Kidney tubule cell (primary cell): ENCODE measurements around the gene SLC35F3.
A peak's percentile ranks its signal among the peaks of the same experiment; 100 is the strongest.
"Not testable (repeated sequence)": the region's sequence is repeated elsewhere in the genome, so short reads cannot be mapped to it uniquely, and the experiment has no call there.

ENCODE experiments used
- DNase-seq: peaks from one replicate; pipeline ENCODE4 v3.0.0-alpha.2; 2018; ENCODE audit warnings: low spot score

The SLC35F3 gene

GRCh38 chr1:234292011-234292410 lies 387.5 kb downstream of the SLC35F3 start:
- no peak for DNase-seq

GRCh38 chr1:234292548-234292947 lies 388.1 kb downstream of the SLC35F3 start:
- DNase-seq: no peak

DNA sequence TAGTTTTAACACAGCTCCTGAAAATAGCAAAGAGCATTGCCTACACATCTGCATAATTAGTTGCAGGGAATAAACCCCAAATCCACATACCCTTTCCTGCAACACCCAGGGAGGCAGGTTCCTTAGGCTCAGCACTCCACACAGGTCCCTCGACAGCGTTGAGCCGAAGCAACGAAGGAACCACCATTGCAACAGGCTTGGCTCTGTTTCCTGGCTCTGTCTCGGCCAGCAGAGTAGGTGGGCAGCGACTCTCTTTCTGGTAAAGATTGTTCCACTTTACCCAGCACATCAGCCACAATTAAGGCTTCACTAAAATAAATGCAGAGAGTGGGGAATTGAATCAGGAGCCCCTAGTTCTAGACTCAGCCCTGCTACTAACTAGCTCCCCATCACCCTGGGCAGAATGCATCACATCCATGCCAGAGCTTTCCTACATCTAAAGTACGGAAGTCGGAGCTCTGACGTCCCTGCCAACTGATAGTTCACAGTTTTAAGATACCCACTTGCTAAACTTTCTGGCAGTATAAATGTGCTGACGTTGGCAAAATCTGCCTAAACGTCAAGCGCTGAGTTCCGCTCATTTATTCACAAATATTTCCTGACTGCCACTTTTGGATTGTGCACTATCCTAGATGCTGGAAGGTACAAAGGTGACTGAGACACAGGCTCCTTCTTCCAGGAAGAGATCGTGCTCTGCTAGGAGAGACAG lies 389.8 kb downstream of the SLC35F3 start:
- DNase-seq: no peak

GRCh38 chr1:234295068-234295467 lies 390.6 kb downstream of the SLC35F3 start:
- no peak for DNase-seq

- DNase-seq: no peak
Measured at GRCh38 chr1:234295626-234296025, 391.1 kb downstream of the SLC35F3 start.

- no peak for DNase-seq
Measured at GRCh38 chr1:234296496-234296895, 392.0 kb downstream of the SLC35F3 start.

- no peak for DNase-seq
Measured at GRCh38 chr1:234297668-234298067, 393.2 kb downstream of the SLC35F3 start.

- no peak for DNase-seq
Measured at GRCh38 chr1:234300096-234300495, 395.6 kb downstream of the SLC35F3 start.

- not testable (repeated sequence) for DNase-seq
Measured at GRCh38 chr1:234301663-234302062, 397.2 kb downstream of the SLC35F3 start.

GRCh38 chr1:234302354-234302962 lies 398.0 kb downstream of the SLC35F3 start:
- no peak for DNase-seq

DNA sequence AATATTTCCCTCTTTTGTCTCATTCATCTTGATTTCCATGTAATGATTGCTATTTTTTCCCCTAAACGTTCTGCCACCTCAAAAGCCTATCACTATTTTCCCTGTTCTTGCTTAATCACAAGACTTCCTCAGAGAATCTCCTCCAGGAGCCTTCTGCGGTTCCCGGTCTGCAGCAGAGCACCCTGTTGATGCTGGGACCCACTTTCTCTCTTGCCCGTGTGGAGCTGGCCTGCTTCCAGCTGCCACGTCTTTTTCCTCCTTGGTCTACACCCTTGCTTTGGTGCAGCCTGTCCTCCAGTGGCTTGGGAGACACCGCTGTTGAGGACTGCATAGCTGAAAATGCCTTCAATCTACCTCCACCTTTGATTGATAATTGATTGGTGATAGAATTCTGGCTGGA lies 398.8 kb downstream of the SLC35F3 start:
- DNase-seq: no peak

DNA sequence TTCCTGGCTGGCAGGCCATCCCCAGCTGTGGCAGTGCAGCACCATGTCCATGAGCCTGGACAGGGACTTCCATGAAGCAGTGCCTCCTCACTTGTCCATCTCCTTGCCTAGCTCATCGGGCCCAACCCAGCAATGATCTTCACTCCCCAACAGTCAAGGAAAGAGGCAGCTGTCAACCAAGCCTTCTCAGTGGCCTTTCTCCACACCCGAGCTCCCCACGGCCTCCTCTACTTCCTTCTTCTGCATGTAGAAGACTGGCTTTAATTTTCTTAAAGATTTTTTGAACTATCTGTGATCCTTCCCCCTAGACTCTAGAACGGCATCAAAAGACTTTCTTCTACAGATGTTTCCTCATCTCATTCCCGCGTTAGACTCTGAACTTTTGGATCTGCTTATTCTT lies 403.2 kb downstream of the SLC35F3 start:
- DNase-seq: no peak

DNA sequence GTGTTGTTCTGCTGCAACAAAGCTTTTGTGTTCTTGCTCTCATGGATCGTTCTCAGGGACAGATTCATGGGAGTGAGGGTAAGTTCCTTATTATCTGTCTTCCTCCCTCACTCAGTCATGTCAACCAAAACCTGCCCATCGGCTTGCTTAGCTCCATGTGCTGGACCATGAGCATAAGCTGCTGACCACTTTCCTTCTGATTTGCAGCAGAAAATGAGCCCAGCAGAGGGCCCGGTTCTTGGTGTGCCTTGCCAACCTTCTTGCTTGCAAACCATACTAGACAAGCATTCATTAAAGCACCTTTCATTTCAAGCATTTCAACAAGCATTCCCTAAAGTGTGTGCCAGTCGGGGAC lies 404.7 kb downstream of the SLC35F3 start:
- no peak for DNase-seq

- peak; percentile 77 for DNase-seq
Measured at GRCh38 chr1:234309598-234310459, 405.4 kb downstream of the SLC35F3 start.

- DNase-seq: no peak
Measured at GRCh38 chr1:234310460-234310817, 406.0 kb downstream of the SLC35F3 start.

DNA sequence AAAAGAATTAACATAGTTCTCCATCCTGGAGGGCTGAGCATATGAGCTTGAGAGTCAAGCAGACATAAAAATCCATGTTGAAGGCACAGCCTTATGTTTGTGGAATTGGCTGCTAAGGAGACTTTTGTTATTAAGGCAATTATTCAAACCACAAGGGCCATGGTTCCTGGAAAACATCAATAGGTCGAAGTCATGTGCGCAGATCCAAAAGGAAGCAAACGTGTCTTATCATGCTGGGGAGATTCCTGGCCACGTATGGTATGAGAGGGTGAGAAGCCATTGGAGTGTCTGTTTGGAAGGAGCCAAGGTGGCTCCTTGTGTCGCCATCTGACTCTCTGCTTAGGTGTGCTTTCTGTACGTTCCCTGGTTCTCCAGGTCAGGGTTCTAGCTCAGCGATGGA lies 406.9 kb downstream of the SLC35F3 start:
- no peak for DNase-seq

DNA sequence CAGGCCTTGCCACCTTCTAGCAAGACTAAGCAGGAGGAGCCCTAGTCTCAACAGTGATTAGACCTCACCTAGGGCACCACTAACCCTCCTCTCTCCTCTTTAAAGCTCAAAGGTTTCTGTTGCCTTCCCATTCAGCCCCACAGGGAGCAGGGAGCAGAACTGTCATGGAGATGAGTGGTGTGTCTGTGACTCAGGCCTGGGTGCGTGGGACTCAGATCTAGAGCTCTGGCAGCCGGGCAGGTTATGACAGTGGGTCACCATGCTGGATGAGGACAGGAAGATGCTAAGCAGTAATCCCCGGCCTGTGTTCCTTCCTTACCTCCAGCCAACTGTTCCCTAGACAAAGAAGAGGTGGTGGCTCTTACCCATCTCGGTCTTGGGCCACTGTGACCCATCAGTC lies 408.7 kb downstream of the SLC35F3 start:
- no peak for DNase-seq

GRCh38 chr1:234315091-234315541 lies 410.6 kb downstream of the SLC35F3 start:
- peak; percentile 51 for DNase-seq

DNA sequence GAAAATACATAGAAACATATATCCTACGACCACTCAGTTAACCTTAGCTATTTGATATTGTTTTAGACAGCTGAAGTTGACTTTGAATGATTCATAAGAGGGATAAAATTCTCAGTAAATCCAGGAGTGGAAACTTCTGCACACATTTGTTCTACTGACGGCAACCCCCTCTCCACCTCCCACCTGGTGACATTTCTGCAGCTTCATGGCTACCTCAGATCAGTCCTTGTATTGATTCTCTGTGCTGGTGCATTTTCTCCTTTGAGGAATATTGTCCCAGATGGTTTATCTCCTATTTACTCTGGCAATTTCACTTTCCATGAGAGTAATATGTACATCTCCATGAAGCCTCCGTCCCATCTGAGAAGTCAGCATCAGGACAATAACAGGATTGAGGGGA lies 411.1 kb downstream of the SLC35F3 start:
- DNase-seq: no peak

GRCh38 chr1:234316486-234316885 lies 412.0 kb downstream of the SLC35F3 start:
- DNase-seq: no peak

DNA sequence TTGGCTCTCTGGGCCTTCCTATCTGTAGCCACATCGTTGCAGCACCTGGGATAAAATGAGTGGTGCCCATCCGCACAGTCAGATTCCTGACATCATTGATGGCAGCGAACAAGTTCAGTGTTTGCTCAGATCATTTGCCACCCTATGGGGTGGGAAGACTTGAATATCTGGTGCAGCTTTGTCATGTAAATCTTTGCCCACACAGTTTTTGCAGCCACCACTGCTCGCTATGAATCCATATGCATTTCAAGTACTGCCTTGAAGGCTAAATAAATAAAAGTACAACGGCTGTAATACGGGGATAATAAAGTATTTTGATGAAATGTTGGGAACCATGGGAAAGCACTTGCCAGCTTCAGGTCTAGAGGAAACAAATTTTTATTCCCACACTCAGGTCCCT lies 412.5 kb downstream of the SLC35F3 start:
- no peak for DNase-seq

DNA sequence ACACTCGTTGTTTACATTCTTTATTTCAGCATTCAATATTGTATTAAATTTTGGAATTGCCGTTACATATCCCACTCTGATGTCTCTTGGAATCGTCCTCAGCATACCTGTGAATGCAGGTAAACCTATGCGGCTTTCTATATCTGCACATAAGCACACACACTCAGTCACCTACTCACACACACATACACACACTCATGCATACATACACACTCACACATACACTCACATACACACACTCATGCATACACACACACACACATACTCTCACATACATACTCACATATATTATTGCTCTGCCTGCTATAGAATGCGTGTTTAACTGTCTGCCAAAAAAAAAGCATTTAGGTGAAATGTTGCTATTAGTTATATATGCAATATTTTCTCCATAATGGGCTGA lies 415.6 kb downstream of the SLC35F3 start:
- DNase-seq: no peak

DNA sequence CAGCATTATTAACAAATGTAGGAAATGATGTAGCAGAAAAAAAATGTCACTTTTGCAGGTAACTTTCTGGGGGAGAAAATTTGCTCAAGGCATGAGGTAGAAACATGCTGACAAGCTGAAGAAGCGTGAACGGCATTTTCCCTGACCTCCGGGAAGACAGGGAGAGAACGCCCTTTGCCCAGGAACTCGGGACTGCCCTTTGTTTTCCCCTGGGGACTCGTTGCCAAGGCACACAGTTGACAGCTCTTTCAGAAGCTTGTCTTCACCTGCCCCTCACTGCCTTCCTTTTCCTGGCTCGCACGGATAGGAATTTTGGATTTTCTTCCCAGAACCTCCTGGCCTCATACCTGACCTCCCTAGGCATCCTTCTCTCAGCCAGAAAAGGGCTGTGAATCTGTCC lies 416.1 kb downstream of the SLC35F3 start:
- no peak for DNase-seq
